HG02973 (cell line): ENCODE data around the gene KRTAP10-3.
"Not testable (repeated sequence)": the region's sequence is repeated elsewhere in the genome, so short reads cannot be mapped to it uniquely, and the experiment has no call there.

Experiments used
- ATAC-seq: cut with Tn5 transposase; IDR thresholded peaks from one replicate; pipeline ENCODE4 v1.9.1; 2021; ENCODE audit warnings: moderate library complexity; ENCODE audit not compliant: unreplicated experiment

KRTAP10-3 gene

DNA sequence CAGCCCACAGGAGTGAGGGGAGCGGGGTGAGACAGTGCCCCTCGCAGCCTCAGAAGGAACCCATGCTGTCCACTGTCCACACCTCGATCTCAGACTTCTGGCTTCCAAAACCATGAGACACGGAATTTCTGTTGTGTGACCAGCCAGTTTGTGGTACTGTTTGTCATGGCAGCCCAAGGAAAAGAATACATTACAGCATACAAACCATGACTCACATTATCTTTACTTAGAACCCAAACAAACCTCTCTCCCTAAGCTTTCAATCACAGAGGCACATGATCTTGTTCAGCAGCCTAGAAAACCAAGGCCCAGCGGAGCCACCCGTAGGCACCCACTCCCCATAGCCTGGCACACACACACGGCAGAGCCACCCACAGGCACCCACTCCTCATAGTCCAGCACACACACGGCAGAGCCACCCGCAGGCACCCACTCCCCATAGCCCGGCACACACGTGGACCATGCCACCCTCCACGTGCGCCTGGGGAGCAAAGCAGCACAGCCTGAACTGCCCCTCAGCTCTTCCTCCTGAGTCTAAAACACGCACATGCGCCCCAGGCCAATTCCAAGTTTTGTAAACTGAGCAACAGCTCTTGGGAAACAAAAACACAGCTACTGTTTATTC lies 14.5 kb upstream of the KRTAP10-3 start:
- no peak for ATAC-seq

DNA sequence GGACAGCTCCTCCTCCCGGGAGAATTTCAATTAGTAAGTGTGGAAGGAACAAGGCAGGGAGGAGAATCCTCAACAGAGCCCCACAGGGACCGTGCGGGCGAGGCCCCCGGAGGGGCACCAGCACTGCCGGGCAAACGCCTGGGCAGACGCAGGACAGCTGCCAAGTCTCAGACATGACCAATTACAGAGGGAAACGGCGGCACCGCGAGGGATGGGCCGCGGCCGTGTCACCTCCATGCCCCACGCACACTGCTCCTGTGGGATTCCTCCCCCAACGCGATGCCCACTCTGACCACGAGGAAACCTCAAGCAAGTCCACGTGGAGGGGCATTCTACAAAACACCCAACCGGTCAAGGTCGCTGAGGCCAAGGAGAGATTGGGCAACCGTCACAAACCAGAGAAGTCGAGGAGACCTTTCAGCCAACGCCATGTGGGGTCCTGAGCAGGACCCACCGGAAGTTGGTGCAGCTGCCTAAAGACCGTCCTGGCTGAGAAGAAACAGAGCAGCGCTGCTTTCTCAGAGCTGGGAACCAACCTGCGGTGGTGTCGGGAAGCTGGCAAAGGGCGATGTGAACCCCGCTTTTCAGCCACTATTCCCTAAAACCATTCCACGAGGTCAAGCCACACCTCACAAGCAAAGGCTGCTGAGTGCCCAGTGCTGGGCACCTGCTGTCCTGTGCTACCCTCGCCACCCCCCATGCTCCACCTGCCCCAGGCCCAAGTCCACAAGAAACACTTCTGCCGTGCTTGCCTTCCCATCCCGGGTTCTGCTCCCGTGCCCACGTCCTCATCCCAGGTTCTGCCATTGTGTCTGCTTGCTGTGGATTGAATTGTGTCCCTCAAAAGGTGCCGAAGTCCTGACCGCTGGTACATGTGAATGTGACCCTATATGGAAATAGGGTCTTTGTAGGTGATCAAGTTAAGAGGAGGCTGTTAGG lies 13.5 kb upstream of the KRTAP10-3 start:
- ATAC-seq: no peak

DNA sequence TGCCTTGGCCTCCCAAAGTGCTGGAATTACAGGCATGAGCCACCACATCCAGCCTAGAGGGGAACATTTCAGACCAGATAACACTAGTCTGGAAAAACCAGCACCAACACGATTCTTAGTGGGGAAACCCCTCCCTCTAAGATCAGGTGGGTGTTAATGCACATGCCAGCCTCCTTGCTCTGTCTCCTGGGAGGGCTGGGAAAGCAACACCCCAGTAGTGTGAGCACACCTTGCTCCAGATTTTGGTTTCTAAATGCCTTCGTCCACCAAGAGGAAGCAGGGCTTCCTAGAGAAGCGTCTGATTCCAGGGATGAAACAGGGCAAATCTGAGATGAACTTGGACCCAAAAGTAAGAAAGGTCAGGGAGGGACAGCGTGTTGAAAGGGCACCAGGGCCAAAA lies 12.7 kb upstream of the KRTAP10-3 start:
- ATAC-seq: no peak

DNA sequence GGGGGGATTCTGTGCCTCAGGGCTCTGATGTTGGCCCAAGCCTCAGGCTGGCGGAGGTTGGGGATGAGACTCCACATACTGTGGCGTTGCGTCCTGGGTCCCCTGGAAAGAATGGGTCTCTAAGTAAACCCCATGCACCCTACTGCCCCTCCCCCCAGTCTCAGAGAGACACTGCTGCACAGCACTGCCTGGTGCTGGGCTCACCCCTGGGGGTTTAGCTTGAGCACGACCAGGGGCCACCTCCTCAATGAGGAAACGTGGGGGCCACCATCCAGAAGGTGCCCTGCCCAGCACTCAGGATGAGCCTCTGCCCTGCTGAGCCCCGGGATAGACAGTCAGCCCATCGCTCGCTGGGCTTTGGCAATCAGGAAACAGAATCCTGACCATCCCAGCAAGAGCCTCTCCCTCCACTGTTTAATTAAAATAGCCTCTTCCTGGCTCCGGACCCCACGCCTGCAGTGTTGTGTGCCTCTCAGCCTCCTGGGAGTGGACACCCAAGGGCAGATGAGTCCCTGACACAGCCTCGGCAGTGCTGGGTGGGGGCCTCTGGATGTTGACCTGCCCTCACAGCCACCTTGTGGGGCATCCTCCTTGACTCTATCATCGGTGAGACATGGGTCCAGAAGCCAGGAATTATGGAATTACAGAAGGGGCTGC lies 11.4 kb upstream of the KRTAP10-3 start:
- ATAC-seq: no peak

DNA sequence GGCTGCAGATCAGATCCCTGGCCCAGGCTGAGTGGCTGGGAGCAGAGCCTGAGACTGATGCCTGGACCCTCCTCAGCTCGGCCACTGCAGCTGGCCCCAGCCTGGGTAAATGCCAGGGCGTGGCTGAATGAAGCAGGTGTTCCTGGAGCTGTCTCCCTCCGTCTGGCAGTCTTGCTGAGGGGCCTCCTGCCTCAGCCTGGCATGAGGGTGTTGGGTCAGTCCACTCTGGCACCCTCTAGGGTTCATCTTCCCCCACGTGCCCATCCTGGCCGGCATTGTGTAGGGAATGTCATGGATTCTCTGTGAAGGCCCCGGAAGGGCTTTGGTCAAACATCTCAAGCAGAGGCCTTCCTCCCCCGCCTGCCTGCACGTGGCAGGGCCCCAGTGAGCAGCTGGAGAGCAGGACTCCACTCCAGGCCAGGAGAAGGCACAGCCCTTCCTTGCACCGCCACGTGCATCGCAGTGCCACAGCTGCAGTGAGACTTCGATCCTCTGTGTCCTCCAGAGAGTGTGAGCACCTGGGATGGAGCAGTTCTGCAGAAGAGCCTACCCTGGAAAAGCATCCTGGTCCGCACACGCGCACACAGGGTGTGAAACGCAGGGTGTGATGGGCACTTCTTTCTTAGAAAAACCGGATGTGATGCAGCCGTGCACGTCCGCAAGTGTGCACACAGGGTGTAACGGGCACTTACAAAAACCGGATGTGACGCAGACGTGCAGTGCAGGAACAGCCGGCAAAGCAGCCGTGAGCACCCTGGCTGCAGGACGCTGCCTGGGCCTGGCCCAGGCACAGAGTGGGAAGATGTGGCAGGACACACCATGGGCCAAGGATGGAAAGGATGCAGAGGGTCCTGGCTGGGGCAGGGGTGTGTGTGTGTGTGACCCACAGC lies 10.3 kb upstream of the KRTAP10-3 start:
- ATAC-seq: no peak

DNA sequence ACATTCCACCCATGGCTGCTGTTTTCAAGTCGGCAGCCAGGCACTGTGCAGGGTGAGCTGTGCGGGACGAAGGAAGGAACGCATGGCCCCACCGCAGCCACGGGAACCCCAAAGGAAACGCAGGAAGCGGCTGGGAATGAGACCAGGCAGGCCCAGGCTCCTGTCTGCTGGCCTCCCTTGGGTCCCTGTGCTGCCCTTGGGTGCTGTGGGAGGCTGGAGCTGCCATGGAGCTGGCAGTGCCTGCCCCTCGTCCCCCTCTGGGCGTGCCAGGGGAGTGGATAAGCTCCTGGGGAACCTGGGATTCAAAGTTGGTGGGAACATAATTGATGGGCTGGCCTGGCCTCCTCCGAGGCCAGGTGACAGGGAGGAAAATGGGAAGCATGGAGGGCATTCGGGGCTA lies 9.7 kb upstream of the KRTAP10-3 start:
- no peak for ATAC-seq

DNA sequence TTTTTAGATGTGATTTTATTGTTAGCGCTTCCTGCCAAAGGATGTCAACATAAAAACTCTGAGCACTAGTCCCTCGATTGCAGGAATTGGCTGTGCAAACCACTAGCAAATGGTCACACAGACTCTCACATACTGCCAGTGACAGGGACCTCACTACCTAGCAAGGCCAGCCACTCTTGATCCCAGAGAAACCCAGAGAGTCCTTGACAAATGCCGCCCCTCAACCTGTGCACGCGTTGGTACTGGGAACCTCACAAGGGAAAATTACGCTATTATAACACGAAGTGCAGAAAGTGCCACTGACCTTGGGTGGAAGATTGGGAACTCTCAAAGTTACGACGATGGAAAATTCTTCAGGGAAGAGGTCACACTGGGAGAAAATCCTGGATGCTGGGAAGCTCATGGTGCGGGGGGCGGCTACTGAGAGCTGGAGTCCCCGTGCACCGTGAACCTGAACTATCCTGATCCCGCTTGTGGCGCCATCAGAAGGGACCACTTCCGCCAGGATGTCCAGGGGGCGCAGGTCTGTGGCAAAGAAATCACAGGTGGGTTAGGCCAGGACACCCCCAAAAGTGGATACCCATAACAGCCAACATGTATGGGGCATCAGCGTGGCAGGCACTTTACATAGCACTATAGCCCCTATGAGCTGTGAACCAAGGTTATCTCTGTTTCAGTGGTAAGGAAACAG lies 9.0 kb upstream of the KRTAP10-3 start:
- ATAC-seq: no peak

DNA sequence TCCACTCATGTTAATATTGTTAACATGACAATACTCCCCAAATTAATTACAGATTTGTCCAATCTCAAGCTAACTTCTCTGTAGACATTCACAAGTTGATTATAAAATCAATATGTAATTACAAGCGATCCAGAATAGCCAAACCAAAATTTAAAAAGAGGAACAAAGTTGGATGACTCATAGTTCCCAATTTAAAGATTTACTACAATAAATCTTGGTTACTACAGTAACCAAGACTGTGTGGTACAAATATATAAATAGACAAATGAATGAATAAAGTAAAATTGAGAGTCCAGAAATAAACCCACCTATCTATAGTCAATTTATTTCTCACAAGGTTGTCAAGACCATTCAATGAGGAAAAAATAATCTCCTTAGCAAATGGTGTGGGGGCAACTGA lies 7.8 kb upstream of the KRTAP10-3 start:
- ATAC-seq: no peak

DNA sequence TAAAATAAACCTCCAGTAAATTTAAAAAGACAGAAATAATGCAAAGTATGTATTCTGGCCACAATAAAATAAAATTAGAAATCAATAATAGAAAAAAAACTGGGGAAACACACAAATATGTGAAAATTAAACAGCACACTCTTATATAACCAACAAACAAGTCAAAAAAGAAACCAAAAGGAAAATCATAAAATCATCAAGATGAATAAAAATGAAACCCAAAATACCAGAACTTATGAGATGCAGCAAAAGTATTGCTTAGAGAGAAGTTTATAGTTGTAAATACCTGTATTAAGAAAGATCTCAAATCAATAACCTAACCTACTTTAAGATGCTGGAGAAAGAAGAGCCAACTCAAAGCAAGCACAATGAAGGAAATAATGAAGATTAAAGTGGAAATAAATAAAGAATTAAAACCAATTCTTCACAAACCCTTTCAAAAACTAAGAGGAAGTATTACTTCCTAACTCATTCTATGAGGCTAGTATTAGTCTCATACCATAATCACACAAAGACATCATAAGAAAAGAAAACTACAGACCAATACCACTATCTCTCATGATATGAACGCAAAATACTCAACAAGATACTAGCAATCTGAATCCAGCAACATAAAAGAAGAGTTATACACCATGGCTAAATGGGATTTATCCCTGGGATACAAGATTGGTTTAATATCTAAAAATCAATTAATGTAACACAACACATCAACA lies 6.4 kb upstream of the KRTAP10-3 start:
- no peak for ATAC-seq

DNA sequence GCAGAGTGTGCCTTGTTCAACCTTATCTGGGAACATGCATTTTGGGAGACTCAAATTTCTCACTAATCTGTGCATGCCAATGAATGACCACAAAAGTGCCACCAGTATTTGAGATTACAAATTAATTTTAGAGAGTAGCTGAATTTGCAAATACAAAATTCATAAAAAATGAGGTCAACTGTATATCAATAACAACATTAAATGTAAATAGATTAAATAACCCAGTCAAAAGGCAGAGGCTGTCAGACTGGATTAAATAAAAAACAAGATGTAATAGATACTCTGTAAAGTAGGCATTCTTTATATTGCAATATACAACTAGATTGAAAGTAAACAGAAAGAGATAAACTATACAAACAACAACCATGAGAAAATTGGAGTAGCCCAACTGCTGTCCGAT lies 5.5 kb upstream of the KRTAP10-3 start:
- ATAC-seq: no peak

DNA sequence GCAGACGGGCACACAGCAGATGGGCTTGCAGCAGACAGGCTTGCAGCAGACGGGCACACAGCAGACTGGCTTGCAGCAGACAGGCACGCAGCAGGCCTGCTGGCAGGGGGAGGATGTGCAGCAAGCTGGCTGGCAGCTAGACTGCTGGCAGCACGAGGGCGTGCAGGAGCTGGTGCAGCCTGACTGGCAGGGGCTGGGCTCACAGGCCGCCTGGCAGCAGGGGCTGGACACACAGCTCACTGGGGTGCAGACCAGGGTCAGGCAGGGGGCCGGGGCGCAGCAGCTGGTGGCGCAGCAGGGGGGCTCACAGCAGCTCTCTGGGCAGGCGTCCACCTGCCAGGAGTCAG lies 293 bp downstream of the KRTAP10-3 start:
- not testable (repeated sequence) for ATAC-seq

DNA sequence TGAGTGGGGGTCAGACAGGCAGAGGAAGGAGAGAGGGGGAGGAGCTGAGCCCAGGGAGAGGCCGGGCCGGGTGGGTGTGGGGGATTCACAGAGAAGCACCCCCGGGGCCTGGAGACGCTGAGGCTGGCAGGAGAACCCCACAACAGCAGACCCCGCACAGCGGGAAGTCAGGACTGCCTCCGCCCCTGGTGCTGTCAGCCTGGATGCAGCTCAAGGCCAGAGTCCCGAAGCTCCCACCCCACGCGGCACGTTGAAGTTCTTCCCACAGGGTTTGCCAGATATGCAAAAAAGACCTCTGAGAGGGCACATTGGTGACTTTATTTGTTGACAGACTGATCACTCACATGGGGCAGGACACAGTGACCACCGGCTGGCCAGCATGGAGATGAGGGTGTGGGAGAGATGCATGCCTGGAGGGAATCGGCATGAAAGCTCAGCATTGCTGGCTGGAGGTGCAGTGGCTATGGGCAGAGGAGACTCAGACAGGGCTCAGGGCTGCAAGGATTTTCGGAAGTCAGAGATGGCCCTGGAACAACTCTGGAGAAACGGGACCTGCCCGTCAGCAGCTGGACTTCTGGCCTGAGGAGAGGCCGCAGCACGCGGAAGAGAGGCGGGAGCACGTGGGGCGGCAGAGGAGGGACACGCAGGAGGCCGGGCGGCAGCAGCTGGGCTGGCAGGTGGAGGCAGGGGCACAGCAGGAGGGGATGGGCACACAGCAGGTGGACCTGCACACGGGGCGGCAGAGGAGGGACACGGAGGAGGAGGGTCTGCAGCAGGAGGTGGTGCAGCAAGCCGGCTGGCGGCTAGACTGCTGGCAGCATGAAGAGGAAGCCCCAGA lies 885 bp downstream of the KRTAP10-3 start:
- no peak for ATAC-seq

DNA sequence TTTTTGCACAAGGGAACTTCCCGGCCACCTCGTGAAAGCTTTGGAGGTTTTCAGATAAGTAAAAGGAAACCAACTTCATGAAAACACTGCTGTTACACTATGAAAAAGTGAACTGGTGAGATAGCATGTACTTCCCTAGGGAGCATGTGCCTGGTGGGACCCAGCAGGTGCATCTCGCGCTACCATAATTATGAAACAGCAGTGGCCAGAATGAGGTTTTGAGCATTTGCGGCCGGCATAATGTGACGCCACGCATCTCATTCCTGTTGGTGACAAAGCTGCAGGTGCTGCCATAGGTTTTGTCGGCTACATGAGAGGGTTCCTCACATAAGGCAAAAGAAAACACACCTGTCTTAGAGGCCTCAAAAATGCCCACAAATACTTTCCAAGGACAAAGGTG lies 1.7 kb downstream of the KRTAP10-3 start:
- ATAC-seq: no peak

DNA sequence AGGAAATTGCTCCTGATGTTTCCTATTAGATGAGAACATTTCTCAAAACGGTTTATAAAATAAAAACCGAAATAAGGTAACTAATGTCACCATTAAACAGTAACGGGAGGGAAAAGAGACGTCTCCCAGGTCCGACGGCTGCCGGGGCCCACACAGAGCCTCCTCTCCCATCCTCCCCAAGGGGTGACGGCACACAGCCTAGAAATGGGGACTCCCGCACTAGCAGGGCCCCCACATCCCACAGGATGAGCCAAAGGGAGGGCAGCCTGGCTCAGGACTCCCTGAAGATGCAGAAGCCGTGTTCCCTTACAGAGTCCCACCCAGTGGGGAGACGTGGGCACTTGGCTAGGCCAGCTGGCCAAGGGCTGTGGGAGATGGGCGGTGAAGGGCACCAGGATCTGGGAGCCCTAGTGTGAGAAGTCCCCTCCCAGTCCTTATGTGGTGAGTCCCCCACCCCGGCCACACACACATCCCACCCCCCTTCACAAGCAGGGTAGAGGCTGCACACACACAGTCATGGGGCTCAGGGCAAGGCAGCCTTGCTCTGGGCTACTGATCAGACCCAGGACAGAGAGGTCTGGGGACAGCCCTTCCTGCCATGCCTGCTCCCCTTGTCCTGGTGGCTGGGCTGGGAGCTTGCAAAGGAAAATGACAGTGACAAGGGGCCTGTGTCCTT lies 3.3 kb downstream of the KRTAP10-3 start:
- no peak for ATAC-seq

DNA sequence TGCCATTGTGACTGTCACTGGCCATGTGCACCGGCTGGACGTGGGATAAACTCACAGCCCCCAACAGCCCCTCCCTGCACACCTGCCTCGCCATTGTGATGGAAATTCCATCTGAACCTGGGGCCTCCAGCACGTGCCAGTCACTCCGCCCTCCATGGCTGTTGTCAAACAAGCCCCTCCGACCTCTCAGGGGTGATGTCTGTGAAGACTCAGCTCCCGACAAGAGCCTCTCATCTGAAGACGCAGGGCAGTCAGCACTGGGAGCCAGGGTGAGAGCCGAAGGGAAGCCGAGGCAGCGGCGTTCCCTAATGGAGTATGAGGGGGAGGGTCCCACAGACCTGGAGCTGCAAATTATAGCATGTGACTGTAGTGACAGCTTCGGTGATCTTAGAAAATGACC lies 5.9 kb downstream of the KRTAP10-3 start:
- ATAC-seq: no peak

DNA sequence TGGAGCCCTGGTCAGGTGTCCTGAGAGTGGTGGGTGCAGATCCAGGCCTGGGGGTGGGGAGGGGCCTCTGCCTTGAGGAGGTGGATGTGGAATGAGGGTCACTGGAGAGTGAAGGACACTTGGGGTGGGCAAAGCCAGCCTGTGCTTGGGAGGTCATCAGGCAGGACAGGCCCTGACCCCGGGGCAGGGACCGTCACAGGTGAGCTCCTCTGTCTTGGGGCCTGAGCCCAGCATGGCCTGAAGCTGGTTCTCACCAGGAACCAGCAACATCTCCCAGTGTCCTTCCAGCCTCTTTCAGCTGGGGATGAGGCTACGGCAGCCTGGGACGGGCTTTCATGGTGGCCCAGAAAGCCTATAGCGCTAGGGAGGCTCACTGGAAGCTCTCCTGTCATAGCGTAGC lies 6.5 kb downstream of the KRTAP10-3 start:
- ATAC-seq: no peak

DNA sequence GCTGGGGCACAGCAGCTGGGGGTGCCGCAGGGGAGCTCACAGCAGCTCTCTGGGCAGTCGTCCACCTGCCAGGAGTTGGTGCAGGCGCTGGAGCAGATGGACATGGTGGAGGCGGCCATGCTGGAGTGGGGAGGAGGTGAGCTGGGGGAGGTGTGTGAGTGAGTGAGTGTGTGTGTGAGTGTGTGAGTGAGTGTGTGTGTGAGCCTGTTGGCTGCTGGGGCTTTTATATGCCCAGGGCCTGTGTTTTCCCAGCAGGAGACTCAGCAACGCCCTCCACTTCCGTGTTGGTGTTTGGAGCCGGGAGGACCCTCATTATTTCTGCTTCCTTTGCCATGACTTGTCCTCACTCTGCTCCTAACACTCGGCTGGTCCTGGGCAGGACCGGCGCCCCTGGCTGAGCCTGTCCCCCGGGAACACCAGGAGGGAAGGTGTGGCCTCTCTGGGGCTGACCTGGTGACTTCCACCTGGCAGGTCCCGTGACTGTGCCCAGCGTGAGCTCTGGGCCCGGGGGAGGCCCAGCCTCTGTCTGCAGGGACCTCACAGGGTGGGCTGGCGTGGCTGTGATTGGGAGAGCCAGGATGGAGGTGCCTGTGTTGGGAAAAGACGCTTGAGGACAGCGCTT lies 7.1 kb downstream of the KRTAP10-3 start, which contains the start of gene KRTAP10-2:
TSS of gene KRTAP10-2 (minus strand) at position 166 of the 622 bp plus-strand sequence. CDS start at position 119, 47 bp downstream.
- no peak for ATAC-seq

DNA sequence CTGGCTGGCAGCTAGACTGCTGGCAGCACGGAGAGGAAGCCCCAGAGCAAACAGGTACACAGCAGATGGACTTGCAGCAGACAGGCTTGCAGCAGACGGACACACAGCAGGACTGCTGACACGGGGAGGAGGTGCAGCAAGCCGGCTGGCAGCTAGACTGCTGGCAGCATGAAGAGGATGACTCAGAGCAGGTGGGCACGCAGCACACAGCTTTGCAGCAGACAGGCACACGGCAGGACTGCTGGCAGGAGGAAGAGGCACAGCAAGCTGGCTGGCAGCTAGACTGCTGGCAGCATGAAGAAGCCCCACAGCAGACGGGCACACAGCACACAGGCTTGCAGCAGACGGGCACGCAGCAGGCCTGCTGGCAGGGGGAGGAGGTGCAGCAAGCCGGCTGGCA lies 7.8 kb downstream of the KRTAP10-3 start:
- no peak for ATAC-seq
